HepG2 (cell line): Measurements from ENCODE around the gene STMN1. TPM values are rescaled to one million over a fixed set of nuclear protein-coding genes. Genes with fewer than 3 reads are reported as not detected.

Experiments
- ATAD3A ChIP-seq: sonication (generic); formaldehyde crosslinking; IDR thresholded peaks from 2 replicates; pipeline ENCODE4 v1.4.0; 2020; ENCODE audit warnings: missing genetic modification reagents
- BRF2 ChIP-seq: sonication (generic); formaldehyde crosslinking; IDR thresholded peaks from 2 replicates; pipeline ENCODE4 v1.8.1; 2022; ENCODE audit warnings: mild to moderate bottlenecking, missing genetic modification reagents
- HHEX ChIP-seq: IDR thresholded peaks from 2 replicates; pipeline ENCODE4 v1.6.1; 2016; ENCODE audit warnings: control low read depth
- MATR3 ChIP-seq: sonication (generic); formaldehyde crosslinking; IDR thresholded peaks from 2 replicates; pipeline ENCODE4 v1.4.0; 2020; ENCODE audit warnings: missing genetic modification reagents
- MEF2D ChIP-seq: sonication (generic); formaldehyde crosslinking; IDR thresholded peaks from 2 replicates; pipeline ENCODE4 v1.5.1; 2020; ENCODE audit warnings: mild to moderate bottlenecking, missing genetic modification reagents
- NCOR1 ChIP-seq: fragments of 200-600 bp; sonication (generic); IDR thresholded peaks from 2 replicates; pipeline ENCODE4 v1.7.0; 2017; ENCODE audit warnings: antibody characterized with exemption, low read length, borderline replicate concordance
- PAWR ChIP-seq: sonication (generic); formaldehyde crosslinking; IDR thresholded peaks from 2 replicates; pipeline ENCODE4 v1.4.0; 2020; ENCODE audit warnings: missing genetic modification reagents, mild to moderate bottlenecking, borderline replicate concordance
- PHB2 ChIP-seq: fragments of 450-650 bp; IDR thresholded peaks from 2 replicates; pipeline ENCODE4 v1.6.1; 2018; ENCODE audit not compliant: partially characterized antibody
- POGZ ChIP-seq: sonication (generic); formaldehyde crosslinking; IDR thresholded peaks from 2 replicates; pipeline ENCODE4 v1.4.0; 2020; ENCODE audit warnings: mild to moderate bottlenecking, missing genetic modification reagents
- RAD51 ChIP-seq: fragments of 450-650 bp; IDR thresholded peaks from 2 replicates; pipeline ENCODE4 v1.6.1; 2016; ENCODE audit warnings: borderline replicate concordance
- SRSF9 ChIP-seq: fragments of 200-400 bp; formaldehyde crosslinking; IDR thresholded peaks from 2 replicates; pipeline ENCODE4 v1.6.1; 2018; ENCODE audit warnings: borderline replicate concordance, mild to moderate bottlenecking, low read depth, low read length; ENCODE audit not compliant: insufficient read depth, poor library complexity, severe bottlenecking
- TCF12 ChIP-seq, 2 experiments: fragments of 450-650 bp in 1 of 2; sonication (generic) in 1 of 2; formaldehyde crosslinking in 1 of 2; IDR thresholded peaks; 2 replicates each; pipeline versions ENCODE4 v1.6.1 to v1.8.0; 2017 to 2022; ENCODE audit warnings: antibody characterized with exemption in 1 of 2, mild to moderate bottlenecking in 1 of 2, missing genetic modification reagents in 1 of 2, moderate library complexity in 1 of 2
- TEF ChIP-seq: sonication (generic); formaldehyde crosslinking; IDR thresholded peaks from 2 replicates; pipeline ENCODE4 v1.5.0; 2020; ENCODE audit warnings: missing genetic modification reagents
- ZFP36 ChIP-seq: fragments of 150-350 bp; IDR thresholded peaks from 2 replicates; pipeline ENCODE4 v1.6.1; 2018; ENCODE audit warnings: borderline replicate concordance, low read length, low read depth; ENCODE audit not compliant: partially characterized antibody
- ZHX2 ChIP-seq, 2 experiments: sonication (generic) in 1 of 2; formaldehyde crosslinking in 1 of 2; IDR thresholded peaks; 2 replicates each; pipeline versions ENCODE4 v1.6.1 to v1.9.0; 2014 to 2022; ENCODE audit warnings: antibody characterized with exemption in 1 of 2, borderline replicate concordance in 1 of 2, inconsistent platforms in 1 of 2, low read depth in 1 of 2, missing genetic modification reagents in 1 of 2
- ZNF432 ChIP-seq: sonication (generic); formaldehyde crosslinking; IDR thresholded peaks from 2 replicates; pipeline ENCODE4 v1.5.0; 2020; ENCODE audit warnings: missing genetic modification reagents, mild to moderate bottlenecking, borderline replicate concordance
- ZNF782 ChIP-seq: sonication (generic); formaldehyde crosslinking; IDR thresholded peaks from 2 replicates; pipeline ENCODE4 v1.4.0; 2020; ENCODE audit warnings: missing genetic modification reagents, mild to moderate bottlenecking, borderline replicate concordance
- ZNF879 ChIP-seq: sonication (generic); formaldehyde crosslinking; IDR thresholded peaks from 2 replicates; pipeline ENCODE4 v1.8.1; 2023; ENCODE audit warnings: missing genetic modification reagents
- polyA plus RNA-seq, 8 experiments: library from polyadenylated mRNA; depleted of rRNA in 3 of 8; stranded (reverse) in 7 of 8; unstranded in 1 of 8; fragments of >200 nt; fragmentation: Illumina TruSeq in 4 of 8; extraction: Trizol in 4 of 8; gene quantifications; 2 replicates each; pipeline versions ENCODE4 v1.2.1 to v1.2.3, GENCODE V29; 2011 to 2016; ENCODE audit warnings: low read depth in 4 of 8, missing spikeins in 1 of 8, mixed read lengths in 1 of 8; ENCODE audit not compliant: insufficient read depth in 1 of 8
- total RNA-seq, 5 experiments: library from RNA; depleted of rRNA; stranded (reverse); fragments of >200 nt; fragmentation: Illumina TruSeq; extraction: Trizol; gene quantifications; 2 replicates each; pipeline ENCODE4 v1.2.3, GENCODE V29; 2016; ENCODE audit warnings: low read depth in 1 of 5

STMN1 gene
- total and polyA plus RNA-seq, 2 of the 13 experiments (the other 11 are each of a cell fraction or from before 2014, with no cell fraction given) = 45.9 to 409 TPM

GRCh38 chr1:25858906-25859789 is 47.1 kb downstream of the STMN1 start, which contains the start of gene AUNIP (continued):
- no peak for TF ChIP-seq TCF12 (IDR thresholded peaks at IDR 0.05)
- TF ChIP-seq TCF12 (CRISPR knock-in tag; IDR thresholded peaks at IDR 0.05) = 0 out of 2 replicates have a peak, but pooled peaks have one; percentile 29
- TF ChIP-seq ZFP36 = no peak
- no peak for TF ChIP-seq RAD51
- 0 out of 2 replicates have a peak, but pooled peaks have one; percentile 17 for TF ChIP-seq TEF (CRISPR knock-in tag)
- no peak for TF ChIP-seq MATR3 (CRISPR knock-in tag)
- TF ChIP-seq MEF2D (CRISPR knock-in tag) = 0 out of 2 replicates have a peak, but pooled peaks have one; percentile 16
- no peak for TF ChIP-seq NCOR1
- no peak; the same call in 1 of the 2 replicates for TF ChIP-seq ZNF879
- TF ChIP-seq ZNF432 (CRISPR knock-in tag) = no peak
- TF ChIP-seq POGZ (CRISPR knock-in tag) = no peak
- TF ChIP-seq ATAD3A (CRISPR knock-in tag) = no peak
- no peak for TF ChIP-seq PHB2
- TF ChIP-seq ZNF782 (CRISPR knock-in tag) = no peak
- TF ChIP-seq SRSF9 = no peak
- TF ChIP-seq PAWR = no peak
- no peak for TF ChIP-seq HHEX (CRISPR knock-in tag)
- peak; percentile 85; the same call in 1 of the 2 replicates for TF ChIP-seq BRF2 (CRISPR knock-in tag)
- TF ChIP-seq ZHX2 (IDR thresholded peaks at IDR 0.05; ENCODE audit: low read depth) = 0 out of 2 replicates have a peak, but pooled peaks have one; percentile 2
- 0 out of 2 replicates have a peak, but pooled peaks have one; percentile 74 for TF ChIP-seq ZHX2 (CRISPR knock-in tag; IDR thresholded peaks at IDR 0.05; ENCODE audit: borderline replicate concordance)
